HG02759 (cell line): Measurements from ENCODE around the gene GTF2H3.

Experiments
- ATAC-seq: cut with Tn5 transposase; IDR thresholded peaks from one replicate; pipeline ENCODE4 v1.9.1; 2021; ENCODE audit warnings: mild to moderate bottlenecking, moderate library complexity; ENCODE audit not compliant: unreplicated experiment

GTF2H3 gene

DNA sequence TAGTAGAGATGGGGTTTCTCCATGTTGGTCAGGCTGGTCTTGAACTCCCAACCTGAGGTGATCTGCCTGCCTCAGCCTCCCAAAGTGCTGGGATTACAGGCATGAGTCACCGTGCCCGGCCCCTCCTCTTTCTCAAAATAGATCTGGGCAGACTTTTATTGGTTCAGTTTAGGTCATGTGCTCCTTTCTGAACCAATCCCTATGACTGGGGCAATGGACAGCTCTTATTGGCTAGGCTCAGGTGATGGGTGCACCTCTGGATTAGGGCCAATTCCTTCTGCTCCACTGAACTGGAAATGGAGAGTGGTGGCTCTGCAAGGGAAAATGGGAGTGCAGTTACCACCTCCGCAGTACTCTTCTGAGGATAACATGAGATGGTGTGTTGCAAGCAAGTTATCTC lies 72.3 kb downstream of the GTF2H3 start:
- ATAC-seq: no peak

DNA sequence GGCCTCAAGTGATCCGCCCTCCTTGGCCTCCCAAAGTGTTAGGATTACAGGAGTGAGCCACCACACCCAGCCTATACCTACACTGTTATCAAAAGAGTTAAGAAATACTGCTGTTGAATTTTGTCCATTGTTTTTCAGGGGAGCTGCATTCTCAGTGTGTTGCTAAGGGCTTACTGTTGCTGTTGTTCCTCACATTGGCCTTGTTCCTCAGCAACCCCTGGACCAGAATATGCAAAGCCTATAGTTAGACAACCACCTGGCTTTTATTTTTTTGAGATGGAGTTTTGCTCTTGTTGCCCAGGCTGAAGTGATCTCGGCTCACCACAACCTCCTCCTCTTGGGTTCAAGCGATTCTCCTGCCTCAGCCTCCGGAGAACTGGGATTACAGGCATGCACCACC lies 73.8 kb downstream of the GTF2H3 start:
- no peak for ATAC-seq
